Measurements from ENCODE around the gene PRRC2A. TPM values are rescaled to one million over a fixed set of nuclear protein-coding genes. Genes with fewer than 3 reads are reported as not detected.
"Not testable (repeated sequence)": the region's sequence is repeated elsewhere in the genome, so short reads cannot be mapped to it uniquely, and the experiment has no call there.

Gene PRRC2A
- total RNA-seq, 8 experiments from 2014 or later: 53.2 to 259 (median 92.0) TPM

GRCh38 chr6:31588871-31589650, 31.5 kb upstream of the PRRC2A start:
- Histone ChIP-seq H3K4me1 (replicated peaks in 1 of 2) (peaks cover 0 to 3% of the 10 kb centered on the region in 2 donors), H3K27ac (no peak overlapping the region), H3K4me3 (no peak overlapping the region)
- peak in 7 of 8 experiments; percentile 35 to 92 (median 64) for ATAC-seq (replicated peaks in 6 of 8)
- in situ Hi-C loops (cut with MboI; ENCODE audit: low pct_unique_long_range_greater_than_20kb in 2 of 9, low sequenced_read_pairs in 9 of 9, unreplicated experiment in 9 of 9): no loop called here
- 0 to 78% (median 62%) methylated on average over 2 to 4 of the region's 9 CpGs; no CpG with 5 or more reads in 5 of the 10 experiments for WGBS, 10 experiments

- not testable (repeated sequence) for H3K4me1 ChIP-seq (replicated peaks in 1 of 2); H3K4me3 ChIP-seq; H3K27ac ChIP-seq; ATAC-seq (replicated peaks in 6 of 8)
- WGBS, 10 experiments: 66 to 100% (median 83%) methylated on average over 1 to 5 of the region's 5 CpGs; no CpG with 5 or more reads in 2 of the 10 experiments
- in situ Hi-C loops (cut with MboI; ENCODE audit: low pct_unique_long_range_greater_than_20kb in 2 of 9, low sequenced_read_pairs in 9 of 9, unreplicated experiment in 9 of 9): loop anchor here in 2 of 9 experiments (10.0 kb wide), 1 partner anchor 46 kb away; the partner anchor contains the start of genes ATP6V1G2 (in 2 of the 2), DDX39B (in 2 of the 2) and NFKBIL1 (in 2 of the 2)
Observed at GRCh38 chr6:31590691-31591090, 29.8 kb upstream of the PRRC2A start.

- in situ Hi-C loops (cut with MboI; ENCODE audit: low pct_unique_long_range_greater_than_20kb in 2 of 9, low sequenced_read_pairs in 9 of 9, unreplicated experiment in 9 of 9): loop anchor here in 2 of 9 experiments (10.0 kb wide), 1 partner anchor 48 kb away; the partner anchor contains the start of genes ATP6V1G2 (in 2 of the 2), DDX39B (in 2 of the 2) and NFKBIL1 (in 2 of the 2)
- WGBS, 10 experiments: 76 to 100% (median 80%) methylated on average over 1 to 5 of the region's 7 CpGs; no CpG with 5 or more reads in 5 of the 10 experiments
- no peaks in the 10 kb centered on the region for H3K4me1 ChIP-seq (replicated peaks in 1 of 2)
- ATAC-seq (replicated peaks in 6 of 8): no peak
- no peak overlapping the region for H3K4me3 ChIP-seq
- H3K27ac ChIP-seq: no peak overlapping the region
Observed at GRCh38 chr6:31592396-31592771, 28.1 kb upstream of the PRRC2A start.

- Histone ChIP-seq H3K27ac (no peak overlapping the region), H3K4me3 (no peak overlapping the region), H3K4me1 (replicated peaks in 1 of 2) (no peaks in the 10 kb centered on the region)
- WGBS, 10 experiments: 0 to 50% (median 20%) methylated on average over 1 to 2 of the region's 2 CpGs; no CpG with 5 or more reads in 3 of the 10 experiments
- in situ Hi-C loops (cut with MboI; ENCODE audit: low pct_unique_long_range_greater_than_20kb in 2 of 9, low sequenced_read_pairs in 9 of 9, unreplicated experiment in 9 of 9): loop anchor here in 2 of 9 experiments (10.0 kb wide), 1 partner anchor 52 kb away; the partner anchor contains the start of genes ATP6V1G2 (in 2 of the 2), DDX39B (in 2 of the 2) and NFKBIL1 (in 2 of the 2)
- peak in 4 of 8 experiments; percentile 24 to 77 (median 42) for ATAC-seq (replicated peaks in 6 of 8)
Observed at GRCh38 chr6:31597006-31597405, 23.5 kb upstream of the PRRC2A start.

- Histone ChIP-seq H3K4me3 (no peak overlapping the region), H3K4me1 (replicated peaks in 1 of 2) (no peaks in the 10 kb centered on the region), H3K27ac (no peak overlapping the region)
- in situ Hi-C loops (cut with MboI; ENCODE audit: low pct_unique_long_range_greater_than_20kb in 2 of 9, low sequenced_read_pairs in 9 of 9, unreplicated experiment in 9 of 9): no loop called here
- WGBS, 10 experiments: 17 to 100% (median 100%) methylated on average over 1 of the region's 1 CpG; no CpG with 5 or more reads in 5 of the 10 experiments
- no peak for ATAC-seq (replicated peaks in 6 of 8)
Observed at GRCh38 chr6:31607317-31607716, 13.2 kb upstream of the PRRC2A start.

- Histone ChIP-seq H3K4me1 (replicated peaks in 1 of 2) (no peaks in the 10 kb centered on the region), H3K4me3 (no peak overlapping the region), H3K27ac (no peak overlapping the region)
- in situ Hi-C loops (cut with MboI; ENCODE audit: low pct_unique_long_range_greater_than_20kb in 2 of 9, low sequenced_read_pairs in 9 of 9, unreplicated experiment in 9 of 9): no loop called here
- ATAC-seq (replicated peaks in 6 of 8): peak in 3 of 8 experiments; percentile 52 to 82 (median 65)
- 60 to 100% (median 84%) methylated on average over 1 to 7 of the region's 8 CpGs for WGBS, 10 experiments
Observed at GRCh38 chr6:31609519-31610406, 10.8 kb upstream of the PRRC2A start.

- WGBS, 10 experiments: 3 to 100% (median 65%) methylated on average over 1 to 4 of the region's 4 CpGs; no CpG with 5 or more reads in 4 of the 10 experiments
- ATAC-seq (replicated peaks in 6 of 8): peak in 2 of 8 experiments; percentile 34 to 51
- in situ Hi-C loops (cut with MboI; ENCODE audit: low pct_unique_long_range_greater_than_20kb in 2 of 9, low sequenced_read_pairs in 9 of 9, unreplicated experiment in 9 of 9): no loop called here
- no peak overlapping the region for H3K27ac ChIP-seq
- no peaks in the 10 kb centered on the region for H3K4me1 ChIP-seq (replicated peaks in 1 of 2)
- H3K4me3 ChIP-seq: no peak overlapping the region
Observed at GRCh38 chr6:31610968-31611367, 9.5 kb upstream of the PRRC2A start.

- no peak overlapping the region for H3K4me3 ChIP-seq
- no peak for ATAC-seq (replicated peaks in 6 of 8)
- WGBS, 10 experiments: 77 to 100% (median 88%) methylated on average over 1 to 8 of the region's 8 CpGs; no CpG with 5 or more reads in 2 of the 10 experiments
- no peaks in the 10 kb centered on the region for H3K4me1 ChIP-seq (replicated peaks in 1 of 2)
- H3K27ac ChIP-seq: no peak overlapping the region
- in situ Hi-C loops (cut with MboI; ENCODE audit: low pct_unique_long_range_greater_than_20kb in 2 of 9, low sequenced_read_pairs in 9 of 9, unreplicated experiment in 9 of 9): no loop called here
Observed at GRCh38 chr6:31614075-31614619, 6.4 kb upstream of the PRRC2A start.

GRCh38 chr6:31614684-31615578, 5.6 kb upstream of the PRRC2A start, which contains the start of gene AIF1:
TSS of gene AIF1 (plus strand) at chr6:31615234. CDS start at chr6:31615330, 96 bp downstream.
- WGBS, 10 experiments: 74 to 100% (median 84%) methylated on average over 1 to 4 of the region's 6 CpGs; no CpG with 5 or more reads in 4 of the 10 experiments
- in situ Hi-C loops (cut with MboI; ENCODE audit: low pct_unique_long_range_greater_than_20kb in 2 of 9, low sequenced_read_pairs in 9 of 9, unreplicated experiment in 9 of 9): no loop called here
- ATAC-seq (replicated peaks in 6 of 8): no peak
- Histone ChIP-seq H3K27ac (no peak within 1 kb of the TSS), H3K4me1 (replicated peaks in 1 of 2) (no peaks in the 10 kb centered on the region), H3K4me3 (no peak within 1 kb of the TSS)

GRCh38 chr6:31615748-31616147, 4.8 kb upstream of the PRRC2A start:
- in situ Hi-C loops (cut with MboI; ENCODE audit: low pct_unique_long_range_greater_than_20kb in 2 of 9, low sequenced_read_pairs in 9 of 9, unreplicated experiment in 9 of 9): no loop called here
- ATAC-seq (replicated peaks in 6 of 8): no peak
- Histone ChIP-seq H3K4me3 (no peak overlapping the region), H3K4me1 (replicated peaks in 1 of 2) (no peaks in the 10 kb centered on the region), H3K27ac (no peak overlapping the region)
- WGBS, 10 experiments: 100% methylated on average over 1 of the region's 7 CpGs; no CpG with 5 or more reads in 9 of the 10 experiments

- in situ Hi-C loops (cut with MboI; ENCODE audit: low pct_unique_long_range_greater_than_20kb in 2 of 9, low sequenced_read_pairs in 9 of 9, unreplicated experiment in 9 of 9): no loop called here
- Histone ChIP-seq H3K4me3 (no peak overlapping the region), H3K27ac (no peak overlapping the region), H3K4me1 (replicated peaks in 1 of 2) (no peaks in the 10 kb centered on the region)
- WGBS, 10 experiments: 55 to 100% (median 67%) methylated on average over 1 to 2 of the region's 2 CpGs; no CpG with 5 or more reads in 5 of the 10 experiments
- no peak for ATAC-seq (replicated peaks in 6 of 8)
Observed at GRCh38 chr6:31617010-31617409, 3.5 kb upstream of the PRRC2A start.

All from motor neuron (in vitro differentiated cells).